ENCODE results near the gene ST13. TPM values are rescaled to one million over a fixed set of nuclear protein-coding genes. Genes with fewer than 3 reads are reported as not detected.

The ST13 gene
- total and polyA plus RNA-seq, 2 of the 4 experiments (the other 2 are of a cell fraction): 115 to 235 TPM

- Histone ChIP-seq H2AK9ac (replicated peaks; ENCODE audit: low read depth, low read length, poor library complexity) (no peak overlapping the region), H2AFZ (replicated peaks; ENCODE audit: low read length, poor library complexity) (no peak overlapping the region), H3K4ac (ENCODE audit: low read depth, low read length) (no peak overlapping the region), H2AK5ac (ENCODE audit: low read depth, low read length) (no peak overlapping the region), H3K23ac (ENCODE audit: low read depth, low read length) (no peak overlapping the region), H3K9me1 (ENCODE audit: insufficient read depth, low read length) (no peaks in the 10 kb centered on the region; the same call in 1 of the 2 replicates), H3K18ac (ENCODE audit: low read depth, low read length) (no peak overlapping the region), H2BK120ac (ENCODE audit: low read depth, low read length) (no peak overlapping the region), H4K5ac (ENCODE audit: low read depth, low read length) (no peak overlapping the region), H2BK5ac (ENCODE audit: low read depth, low read length, poor library complexity, severe bottlenecking) (no peak overlapping the region), H3K36me3 (ENCODE audit: control insufficient read depth, insufficient read depth, low read length) (peaks cover 48% of the 10 kb centered on the region), H2BK20ac (ENCODE audit: low read depth, low read length) (no peak overlapping the region), H3K9ac (ENCODE audit: low read depth, low read length) (no peak overlapping the region), H3K4me1 (ENCODE audit: control insufficient read depth, insufficient read depth, low read length) (peaks cover 2% of the 10 kb centered on the region; the same call in 1 of the 2 replicates), H4K91ac (ENCODE audit: insufficient read depth, low read depth, low read length) (no peak overlapping the region), H3K27ac (ENCODE audit: insufficient read depth, low read length) (no peak overlapping the region), H4K20me1 (ENCODE audit: insufficient read depth, low read length) (peaks cover 19% of the 10 kb centered on the region), H3K27me3 (ENCODE audit: control insufficient read depth, insufficient read depth, low read length) (no peaks in the 10 kb centered on the region), H4K8ac (ENCODE audit: low read depth in 2 of 2, low read length in 2 of 2) (no peak overlapping the region), H2BK15ac (ENCODE audit: low read depth, low read length) (no peak overlapping the region), H3K79me1 (ENCODE audit: low read depth in 1 of 2, low read length in 2 of 2) (peaks cover 31 to 50% of the 10 kb centered on the region in 2 experiments), H3K4me2 (ENCODE audit: low read depth, low read length) (no peak overlapping the region), H3K56ac (ENCODE audit: extremely low read depth, insufficient read depth, low read length) (no peak overlapping the region), H3K9me3 (ENCODE audit: control insufficient read depth, insufficient read depth, low read length) (no peaks in the 10 kb centered on the region), H3K14ac (replicated peaks; ENCODE audit: low read depth, low read length) (no peak overlapping the region), H3K4me3 (ENCODE audit: insufficient read depth, low read depth, low read length) (no peak overlapping the region)
- WGBS, 2 experiments (ENCODE audit: extremely low coverage in 2 of 2, insufficient read length in 1 of 2): no CpG with 5 or more reads among the region's 3 CpGs
- CTCF ChIA-PET: interaction anchor here (1.0 to 1.5 kb wide), 2 partner anchors 61 to 155 kb away, joined by 3 to 5 read pairs; no protein-coding TSS in a partner anchor
- in situ Hi-C loops (cut with MboI; ENCODE audit: low sequenced_read_pairs) (loop anchor here (10.0 kb wide), 1 partner anchor 316 kb away; no protein-coding TSS in a partner anchor), dilution Hi-C loops (cut with HindIII; ENCODE audit: low sequenced_read_pairs, unreplicated experiment) (no loop called here), intact Hi-C loops (cut with micrococcal nuclease) (no loop called here)
- no peak for DNase-seq
- POLR2A ChIA-PET (ENCODE audit: unreplicated experiment): no interaction called here
- no TSS peak for BruUV-seq (replicated peaks)
- no peak for ATAC-seq (ENCODE audit: low read depth)
- TF ChIP-seq USF2 (IDR thresholded peaks at IDR 0.05; ENCODE audit: low read depth, low read length) (no peak), RCOR1 (IDR thresholded peaks at IDR 0.05; ENCODE audit: insufficient replicate concordance, low read length) (no peak), SMC3 (IDR thresholded peaks at IDR 0.05; ENCODE audit: low read depth, low read length) (no peak), CEBPB (IDR thresholded peaks at IDR 0.05; ENCODE audit: low read depth, low read length) (no peak)
Measured at GRCh38 chr22:40838486-40838885, 18.0 kb downstream of the ST13 start.
